NOMO-1 (cell line): ENCODE measurements around the gene CACTIN.

Source experiments
- DNase-seq, 2 experiments: peaks; one replicate each; lab custom pipeline; 2025; ENCODE audit not compliant: unreplicated experiment in 2 of 2; lab: John Stamatoyannopoulos, UW

CACTIN gene

GRCh38 chr19:3612901-3613741 lies 13.5 kb downstream of the CACTIN start:
- no peak for DNase-seq

- no peak for DNase-seq
These were observed 14.3 kb downstream of the CACTIN start for GRCh38 chr19:3612330-3612729.

GRCh38 chr19:3611841-3612240 lies 14.7 kb downstream of the CACTIN start:
- DNase-seq = no peak

GRCh38 chr19:3610745-3611717 lies 15.6 kb downstream of the CACTIN start:
- no peak for DNase-seq

GRCh38 chr19:3609779-3610719 lies 16.5 kb downstream of the CACTIN start:
- no peak for DNase-seq

GRCh38 chr19:3608750-3609322 lies 17.8 kb downstream of the CACTIN start:
- no peak for DNase-seq

GRCh38 chr19:3608079-3608641 lies 18.4 kb downstream of the CACTIN start:
- DNase-seq = no peak

GRCh38 chr19:3607303-3608078 lies 19.1 kb downstream of the CACTIN start:
- DNase-seq = no peak

GRCh38 chr19:3606690-3607289 lies 19.8 kb downstream of the CACTIN start, which contains the start of gene TBXA2R:
TBXA2R (minus strand) TSS chr19:3606875; CDS start chr19:3600634, 6,241 bp downstream.
- DNase-seq = no peak

GRCh38 chr19:3606174-3606689 lies 20.4 kb downstream of the CACTIN start:
- DNase-seq = no peak

GRCh38 chr19:3605770-3606169 lies 20.8 kb downstream of the CACTIN start:
- DNase-seq = no peak

GRCh38 chr19:3605361-3605760 lies 21.2 kb downstream of the CACTIN start:
- no peak for DNase-seq

GRCh38 chr19:3604987-3605343 lies 21.6 kb downstream of the CACTIN start:
- no peak for DNase-seq

- DNase-seq = no peak
These were observed 22.2 kb downstream of the CACTIN start for GRCh38 chr19:3604227-3604986.

- DNase-seq = no peak
These were observed 23.3 kb downstream of the CACTIN start for GRCh38 chr19:3603121-3603811.

- no peak for DNase-seq
These were observed 25.6 kb downstream of the CACTIN start for GRCh38 chr19:3601021-3601420.

- no peak for DNase-seq
These were observed 26.8 kb downstream of the CACTIN start for GRCh38 chr19:3599776-3600187.
